GM12878 (cell line): Measurements from ENCODE around the gene REXO1. TPM values are rescaled to one million over a fixed set of nuclear protein-coding genes. Genes with fewer than 3 reads are reported as not detected.

ENCODE experiments used
- ATAC-seq: fragments of 200-7000 bp; cut with Tn5 transposase; 3 replicates; pipeline ENCODE4 v1.9.1; 2020; ENCODE audit warnings: mild to moderate bottlenecking, moderate library complexity
- BruUV-seq: library from RNA; stranded (reverse); fragments of 400-500 nt; replicated peaks from 2 replicates; lab custom pipeline; 2021; lab: Mats Ljungman, UMichigan
- CTCF ChIA-PET: fragments of 300-600 bp; sonication (Branson Sonifier 250); formaldehyde crosslinking; extraction: SDS; loops from one replicate; lab custom pipeline; 2021; ENCODE audit warnings: inconsistent platforms; lab: Yijun Ruan, JAX
- POLR2A ChIA-PET: fragments of 350-600 bp; formaldehyde crosslinking; extraction: SDS; loops from one replicate; lab custom pipeline; 2021; ENCODE audit warnings: inconsistent platforms; lab: Charles Lee
- RAD21 ChIA-PET: fragments of 300-600 bp; sonication (Branson Sonifier 250); formaldehyde crosslinking; loops from one replicate; lab custom pipeline; 2023; ENCODE audit warnings: antibody characterized with exemption; ENCODE audit not compliant: unreplicated experiment; lab: Charles Lee
- SMC1A ChIA-PET: fragments of 300-600 bp; sonication (Branson Sonifier 250); formaldehyde crosslinking; loops from one replicate; lab custom pipeline; 2023; ENCODE audit not compliant: unreplicated experiment, uncharacterized antibody; lab: Charles Lee
- DNase-seq: peaks from one replicate; pipeline ENCODE4 v3.0.0-alpha.2; 2011; ENCODE audit warnings: low read depth, low spot score
- FAIRE-seq: peaks from 3 replicates; lab custom pipeline; 2011; peaks lifted over from hg19 to GRCh38; lab: Jason Lieb, UNC
- H2AFZ ChIP-seq: 2 replicates; pipeline ENCODE4 v1.6.0; 2011; ENCODE audit warnings: low read depth, low read length, control low read depth; ENCODE audit not compliant: control insufficient read depth
- H3K27ac ChIP-seq: 2 replicates; pipeline ENCODE4 v1.5.1; 2011; ENCODE audit warnings: control low read depth; ENCODE audit not compliant: control insufficient read depth, insufficient read depth
- H3K27me3 ChIP-seq, 2 experiments: replicated peaks in 1 of 2; 2 replicates each; pipeline versions ENCODE4 v1.6.0 to v1.6.1; 2011; ENCODE audit warnings: low read length in 1 of 2; ENCODE audit not compliant: control insufficient read depth in 2 of 2, insufficient read depth in 2 of 2
- H3K36me3 ChIP-seq, 2 experiments: 2 replicates each; pipeline ENCODE4 v1.5.1; 2011; ENCODE audit warnings: low read length in 1 of 2; ENCODE audit not compliant: control insufficient read depth in 2 of 2, insufficient read depth in 2 of 2
- H3K4me1 ChIP-seq: 2 replicates; pipeline ENCODE4 v1.6.1; 2011; ENCODE audit warnings: mild to moderate bottlenecking, low read length, moderate library complexity, mixed read lengths; ENCODE audit not compliant: control insufficient read depth, insufficient read depth
- H3K4me2 ChIP-seq: 2 replicates; pipeline ENCODE4 v1.6.0; 2011; ENCODE audit warnings: control low read depth; ENCODE audit not compliant: control insufficient read depth, insufficient read depth
- H3K4me3 ChIP-seq: fragments of 200-600 bp; sonication (generic); 2 replicates; pipeline ENCODE4 v1.5.1; 2016
- H3K79me2 ChIP-seq: 2 replicates; pipeline ENCODE4 v1.6.0; 2011; ENCODE audit warnings: low read length; ENCODE audit not compliant: control insufficient read depth, insufficient read depth
- H3K9ac ChIP-seq: 2 replicates; pipeline ENCODE4 v1.8.0; 2011; ENCODE audit warnings: low read length, control low read depth, mixed read lengths; ENCODE audit not compliant: control insufficient read depth, insufficient read depth
- H3K9me3 ChIP-seq: replicated peaks from 3 replicates; pipeline ENCODE4 v1.5.1; 2011; ENCODE audit warnings: mild to moderate bottlenecking, low read length; ENCODE audit not compliant: control insufficient read depth, insufficient read depth
- H4K20me1 ChIP-seq: 2 replicates; pipeline ENCODE4 v1.6.0; 2011; ENCODE audit not compliant: control insufficient read depth, insufficient read depth
- ASH2L ChIP-seq: fragments of 300-600, 200-600 bp; sonication (generic); IDR thresholded peaks from 2 replicates; pipeline ENCODE4 v1.6.1; 2017; ENCODE audit warnings: low read depth, mild to moderate bottlenecking, borderline replicate concordance
- BACH1 ChIP-seq: fragments of 450-650 bp; IDR thresholded peaks from 2 replicates; pipeline ENCODE4 v1.6.1; 2017; ENCODE audit warnings: mild to moderate bottlenecking, borderline replicate concordance
- CHD1 ChIP-seq: IDR thresholded peaks from 2 replicates; pipeline ENCODE4 v1.6.1; 2012; ENCODE audit warnings: low read depth, low read length, improper control_type of control experiment
- GATAD2B ChIP-seq: fragments of 450-650 bp; conservative IDR thresholded peaks from 2 replicates; pipeline ENCODE4 v1.6.1; 2017; ENCODE audit warnings: low read depth, mild to moderate bottlenecking, moderate library complexity
- IRF5 ChIP-seq: fragments of 450-650 bp; IDR thresholded peaks from 2 replicates; pipeline ENCODE4 v1.6.1; 2017; ENCODE audit warnings: borderline replicate concordance
- MTA3 ChIP-seq: IDR thresholded peaks from 2 replicates; pipeline ENCODE4 v1.6.1; 2012; ENCODE audit warnings: low read length, inconsistent platforms, borderline replicate concordance
- NFIC ChIP-seq: IDR thresholded peaks from 2 replicates; pipeline ENCODE4 v1.6.1; 2012; ENCODE audit warnings: low read depth, mild to moderate bottlenecking, inconsistent platforms, low read length, moderate library complexity
- NRF1 ChIP-seq: conservative IDR thresholded peaks from 2 replicates; pipeline ENCODE4 v1.6.1; 2011; ENCODE audit warnings: mild to moderate bottlenecking, low read depth, low read length, improper control_type of control experiment
- RAD51 ChIP-seq: fragments of 450-650 bp; IDR thresholded peaks from 2 replicates; pipeline ENCODE4 v1.6.1; 2016; ENCODE audit warnings: moderate library complexity, mild to moderate bottlenecking, inconsistent platforms
- SMAD1 ChIP-seq: fragments of 450-650 bp; IDR thresholded peaks from 2 replicates; pipeline ENCODE4 v1.6.1; 2018; ENCODE audit warnings: mild to moderate bottlenecking, low read depth; ENCODE audit not compliant: partially characterized antibody
- SRF ChIP-seq, 2 experiments: IDR thresholded peaks; 2 replicates each; pipeline ENCODE4 v1.6.1; 2011; ENCODE audit warnings: low read depth in 2 of 2, low read length in 2 of 2, mild to moderate bottlenecking in 1 of 2, moderate library complexity in 1 of 2
- TAF1 ChIP-seq: IDR thresholded peaks from 2 replicates; pipeline ENCODE4 v1.6.1; 2011; ENCODE audit warnings: mild to moderate bottlenecking, low read depth, low read length, borderline replicate concordance
- ZNF207 ChIP-seq: fragments of 450-650 bp; IDR thresholded peaks from 2 replicates; pipeline ENCODE4 v1.6.1; 2014; ENCODE audit warnings: antibody characterized with exemption, mild to moderate bottlenecking, borderline replicate concordance
- ZNF24 ChIP-seq: fragments of 450-650 bp; IDR thresholded peaks from 2 replicates; pipeline ENCODE4 v1.6.1; 2017; ENCODE audit warnings: antibody characterized with exemption, mild to moderate bottlenecking
- WGBS: methylation state at CpG from one replicate; pipeline ENCODE4 v1.1.6; 2016; ENCODE audit warnings: low lambda C conversion rate; ENCODE audit not compliant: insufficient replicate concordance, insufficient coverage; ENCODE audit errors: missing lambda C conversion rate; 5-methylcytosine and 5-hydroxymethylcytosine counted together
- in situ Hi-C: fragments of 300-500 bp; cut with MboI; formaldehyde crosslinking; loops from 9 replicates; pipeline ENCODE4 v1.14.3; 2018; ENCODE audit warnings: mixed read lengths
- intact Hi-C: fragments of 100-400 bp; cut with micrococcal nuclease; formaldehyde crosslinking; loops from one replicate; pipeline ENCODE4 v1.14.2; 2022; ENCODE audit not compliant: unreplicated experiment
- polyA plus RNA-seq, 11 experiments: library from polyadenylated mRNA; depleted of rRNA in 4 of 11; unstranded in 6 of 11; stranded (reverse) in 5 of 11; fragments of >200 nt; fragmentation: Nextera tagmentation in 4 of 11; fragmentation: Illumina TruSeq in 1 of 11; extraction: Ambion mirVana in 4 of 11; extraction: Trizol in 1 of 11; gene quantifications; 1 replicate in 1 of 11; 2 replicates in 10 of 11; pipeline versions ENCODE4 v1.2.1 to v1.2.3, GENCODE V29; 2011 to 2016; ENCODE audit warnings: inconsistent platforms in 2 of 11, missing spikeins in 2 of 11, low read depth in 1 of 11
- total RNA-seq, 4 experiments: library from RNA; depleted of rRNA in 3 of 4; stranded (reverse); fragments of >200 nt in 3 of 4; fragmentation: Illumina TruSeq in 1 of 4; extraction: Trizol in 1 of 4; gene quantifications; 2 replicates each; pipeline versions ENCODE4 v1.2.1 to v1.2.3, GENCODE V29; 2013 to 2021

The REXO1 gene
- total and polyA plus RNA-seq, 10 of the 15 experiments (the other 5 are each of a cell fraction or from before 2014, with no cell fraction given) = 0.03 to 45.2 (median 8.4) TPM

- WGBS = 21% methylated on average over 12 of the region's 13 CpGs
- H2AFZ ChIP-seq = peak overlapping the region; percentile 69
- CTCF ChIA-PET = no interaction called here
- TF ChIP-seq RAD51 (no peak), BACH1 (no peak), SMAD1 (no peak), NFIC (no peak), SRF (IDR thresholded peaks at IDR 0.05; ENCODE audit: low read depth in 2 of 2, low read length in 2 of 2) (no peak), TAF1 (no peak), IRF5 (no peak), NRF1 (no peak), CHD1 (no peak), ZNF207 (no peak), ZNF24 (no peak), ASH2L (no peak), GATAD2B (no peak), MTA3 (no peak)
- intact Hi-C loops (no loop called here), in situ Hi-C loops (no loop called here)
- no peak overlapping the region; the same call in 1 of the 2 replicates for H3K9ac ChIP-seq
- peaks cover 0 to 6% of the 10 kb centered on the region in 2 experiments; a peak in 2 of 4 replicates for H3K36me3 ChIP-seq
- RAD21 ChIA-PET = no interaction called here
- SMC1A ChIA-PET = no interaction called here
- H3K4me3 ChIP-seq = peak overlapping the region; percentile 75; the same call in 1 of the 2 replicates
- H3K4me2 ChIP-seq = peak overlapping the region; percentile 80; the same call in 1 of the 2 replicates
- H3K27ac ChIP-seq = no peak overlapping the region
- peaks cover 3% of the 10 kb centered on the region; the same call in 1 of the 2 replicates for H3K4me1 ChIP-seq
- no peaks in the 10 kb centered on the region for H3K79me2 ChIP-seq
- no peaks in the 10 kb centered on the region for H3K27me3 ChIP-seq
- ATAC-seq (no peak), FAIRE-seq (no peak), DNase-seq (no peak)
- POLR2A ChIA-PET = interaction anchor here (0.6 to 1.0 kb wide), 2 partner anchors 197 to 221 kb away, joined by 3 read pairs; no protein-coding TSS in a partner anchor
- no peaks in the 10 kb centered on the region for H3K9me3 ChIP-seq
- no peaks in the 10 kb centered on the region for H4K20me1 ChIP-seq
- BruUV-seq = no TSS peak
These were observed 36.8 kb downstream of the REXO1 start for GRCh38 chr19:1811472-1811894.
